SK-N-SH (cell line): ENCODE measurements around the gene ZNF219.

Source experiments
- EZH2phosphoT487 ChIP-seq: fragments of 200-600 bp; sonication (generic); IDR thresholded peaks from 2 replicates; pipeline ENCODE4 v1.6.1; 2017; ENCODE audit warnings: low read depth, mixed run types, mild to moderate bottlenecking, antibody characterized with exemption, moderate library complexity, borderline replicate concordance
- FOSL2 ChIP-seq: IDR thresholded peaks from 2 replicates; pipeline ENCODE4 v1.4.0; 2012; ENCODE audit warnings: low read depth, mild to moderate bottlenecking, moderate library complexity, borderline replicate concordance
- FOXM1 ChIP-seq: IDR thresholded peaks from 2 replicates; pipeline ENCODE4 v1.4.0; 2012; ENCODE audit warnings: low read depth, mild to moderate bottlenecking
- GABPA ChIP-seq: IDR thresholded peaks from 2 replicates; pipeline ENCODE4 v1.4.0; 2012; ENCODE audit warnings: low read depth, mild to moderate bottlenecking
- NFIC ChIP-seq: IDR thresholded peaks from 2 replicates; pipeline ENCODE4 v1.4.0; 2012; ENCODE audit warnings: borderline replicate concordance
- NRF1 ChIP-seq: IDR thresholded peaks from 2 replicates; pipeline ENCODE4 v1.6.1; 2012; ENCODE audit warnings: low read depth, mild to moderate bottlenecking, low read length
- POLR2AphosphoS5 ChIP-seq: IDR thresholded peaks from 2 replicates; pipeline ENCODE4 v1.6.1; 2012; ENCODE audit warnings: low read depth, low read length
- RFX5 ChIP-seq: IDR thresholded peaks from 2 replicates; pipeline ENCODE4 v1.6.1; 2012; ENCODE audit warnings: mild to moderate bottlenecking, improper control_type of control experiment, low read length
- RXRA ChIP-seq: IDR thresholded peaks from 2 replicates; pipeline ENCODE4 v1.4.0; 2012; ENCODE audit warnings: low read depth, mild to moderate bottlenecking, borderline replicate concordance
- SIN3A ChIP-seq: IDR thresholded peaks from 2 replicates; pipeline ENCODE4 v1.6.1; 2012; ENCODE audit warnings: low read depth, mild to moderate bottlenecking, low read length, moderate library complexity, borderline replicate concordance
- TCF12 ChIP-seq: IDR thresholded peaks from 2 replicates; pipeline ENCODE4 v1.4.0; 2012
- TF ChIP-seq, protein P1 (sequence below): fragments of 200-600 bp; sonication (generic); IDR thresholded peaks from 2 replicates; pipeline ENCODE4 v1.6.1; 2017; ENCODE audit warnings: antibody characterized with exemption, mild to moderate bottlenecking, moderate library complexity
- TF ChIP-seq, protein P2 (sequence below): IDR thresholded peaks from 2 replicates; pipeline ENCODE4 v1.6.1; 2012; ENCODE audit warnings: mild to moderate bottlenecking, low read depth, low read length, moderate library complexity
- TF ChIP-seq, protein P3 (sequence below): fragments of 150-350 bp; IDR thresholded peaks from 2 replicates; pipeline ENCODE4 v1.6.1; 2017; ENCODE audit warnings: antibody characterized with exemption, low read length, low read depth, borderline replicate concordance

DNA sequence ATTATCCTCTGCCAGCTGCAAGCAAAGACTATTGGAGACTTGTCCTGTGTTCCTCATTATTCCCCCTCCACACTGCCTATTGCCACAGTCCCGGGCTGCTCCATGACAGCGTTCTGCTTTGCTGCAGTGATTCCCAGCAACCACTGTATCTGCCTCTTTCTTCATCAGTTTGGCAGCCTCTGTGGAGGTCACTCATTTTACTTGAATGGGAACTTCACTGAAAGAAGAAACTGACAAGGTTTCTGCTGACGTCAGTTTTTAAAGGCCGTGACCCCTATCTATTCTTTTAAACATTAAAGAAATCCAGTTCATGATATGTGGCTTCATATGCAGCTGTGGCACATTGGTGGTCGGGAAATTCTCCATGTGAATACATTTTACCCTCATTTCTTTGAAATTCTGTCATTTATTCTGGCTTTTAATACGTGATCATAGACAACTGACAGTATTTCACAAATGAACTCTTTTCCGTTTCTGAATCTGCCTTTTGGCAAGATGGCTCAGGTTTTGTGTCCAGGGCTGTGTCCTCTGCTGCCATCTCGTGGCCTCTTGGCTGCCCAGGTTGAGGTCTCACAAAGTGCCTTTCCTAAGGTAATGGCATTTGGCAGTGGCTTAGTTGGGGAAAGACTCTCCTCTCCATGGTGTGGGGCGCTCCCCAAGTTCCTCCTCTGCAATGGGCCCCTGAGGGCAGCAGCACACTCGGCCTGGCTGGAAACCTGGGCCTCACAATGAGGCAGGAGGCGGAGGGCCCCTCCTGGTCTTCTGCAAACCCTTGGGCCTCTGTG, 8.2 kb upstream of the ZNF219 start:
- TF ChIP-seq TCF12 (no peak), FOXM1 (no peak), NFIC (no peak), RXRA (no peak), GABPA (no peak), FOSL2 (no peak), POLR2AphosphoS5 (no peak), NRF1 (no peak), RFX5 (no peak), SIN3A (no peak), EZH2phosphoT487 (no peak)
- TF ChIP-seq, protein P1, sequence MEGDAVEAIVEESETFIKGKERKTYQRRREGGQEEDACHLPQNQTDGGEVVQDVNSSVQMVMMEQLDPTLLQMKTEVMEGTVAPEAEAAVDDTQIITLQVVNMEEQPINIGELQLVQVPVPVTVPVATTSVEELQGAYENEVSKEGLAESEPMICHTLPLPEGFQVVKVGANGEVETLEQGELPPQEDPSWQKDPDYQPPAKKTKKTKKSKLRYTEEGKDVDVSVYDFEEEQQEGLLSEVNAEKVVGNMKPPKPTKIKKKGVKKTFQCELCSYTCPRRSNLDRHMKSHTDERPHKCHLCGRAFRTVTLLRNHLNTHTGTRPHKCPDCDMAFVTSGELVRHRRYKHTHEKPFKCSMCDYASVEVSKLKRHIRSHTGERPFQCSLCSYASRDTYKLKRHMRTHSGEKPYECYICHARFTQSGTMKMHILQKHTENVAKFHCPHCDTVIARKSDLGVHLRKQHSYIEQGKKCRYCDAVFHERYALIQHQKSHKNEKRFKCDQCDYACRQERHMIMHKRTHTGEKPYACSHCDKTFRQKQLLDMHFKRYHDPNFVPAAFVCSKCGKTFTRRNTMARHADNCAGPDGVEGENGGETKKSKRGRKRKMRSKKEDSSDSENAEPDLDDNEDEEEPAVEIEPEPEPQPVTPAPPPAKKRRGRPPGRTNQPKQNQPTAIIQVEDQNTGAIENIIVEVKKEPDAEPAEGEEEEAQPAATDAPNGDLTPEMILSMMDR = peak; percentile 95
- TF ChIP-seq, protein P2, sequence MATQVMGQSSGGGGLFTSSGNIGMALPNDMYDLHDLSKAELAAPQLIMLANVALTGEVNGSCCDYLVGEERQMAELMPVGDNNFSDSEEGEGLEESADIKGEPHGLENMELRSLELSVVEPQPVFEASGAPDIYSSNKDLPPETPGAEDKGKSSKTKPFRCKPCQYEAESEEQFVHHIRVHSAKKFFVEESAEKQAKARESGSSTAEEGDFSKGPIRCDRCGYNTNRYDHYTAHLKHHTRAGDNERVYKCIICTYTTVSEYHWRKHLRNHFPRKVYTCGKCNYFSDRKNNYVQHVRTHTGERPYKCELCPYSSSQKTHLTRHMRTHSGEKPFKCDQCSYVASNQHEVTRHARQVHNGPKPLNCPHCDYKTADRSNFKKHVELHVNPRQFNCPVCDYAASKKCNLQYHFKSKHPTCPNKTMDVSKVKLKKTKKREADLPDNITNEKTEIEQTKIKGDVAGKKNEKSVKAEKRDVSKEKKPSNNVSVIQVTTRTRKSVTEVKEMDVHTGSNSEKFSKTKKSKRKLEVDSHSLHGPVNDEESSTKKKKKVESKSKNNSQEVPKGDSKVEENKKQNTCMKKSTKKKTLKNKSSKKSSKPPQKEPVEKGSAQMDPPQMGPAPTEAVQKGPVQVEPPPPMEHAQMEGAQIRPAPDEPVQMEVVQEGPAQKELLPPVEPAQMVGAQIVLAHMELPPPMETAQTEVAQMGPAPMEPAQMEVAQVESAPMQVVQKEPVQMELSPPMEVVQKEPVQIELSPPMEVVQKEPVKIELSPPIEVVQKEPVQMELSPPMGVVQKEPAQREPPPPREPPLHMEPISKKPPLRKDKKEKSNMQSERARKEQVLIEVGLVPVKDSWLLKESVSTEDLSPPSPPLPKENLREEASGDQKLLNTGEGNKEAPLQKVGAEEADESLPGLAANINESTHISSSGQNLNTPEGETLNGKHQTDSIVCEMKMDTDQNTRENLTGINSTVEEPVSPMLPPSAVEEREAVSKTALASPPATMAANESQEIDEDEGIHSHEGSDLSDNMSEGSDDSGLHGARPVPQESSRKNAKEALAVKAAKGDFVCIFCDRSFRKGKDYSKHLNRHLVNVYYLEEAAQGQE = no peak
- TF ChIP-seq, protein P3, sequence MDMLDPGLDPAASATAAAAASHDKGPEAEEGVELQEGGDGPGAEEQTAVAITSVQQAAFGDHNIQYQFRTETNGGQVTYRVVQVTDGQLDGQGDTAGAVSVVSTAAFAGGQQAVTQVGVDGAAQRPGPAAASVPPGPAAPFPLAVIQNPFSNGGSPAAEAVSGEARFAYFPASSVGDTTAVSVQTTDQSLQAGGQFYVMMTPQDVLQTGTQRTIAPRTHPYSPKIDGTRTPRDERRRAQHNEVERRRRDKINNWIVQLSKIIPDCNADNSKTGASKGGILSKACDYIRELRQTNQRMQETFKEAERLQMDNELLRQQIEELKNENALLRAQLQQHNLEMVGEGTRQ = no peak
